Measurements from ENCODE around the gene MCC. TPM values are rescaled to one million over a fixed set of nuclear protein-coding genes. Genes with fewer than 3 reads are reported as not detected.

The MCC gene
- total RNA-seq, 1 donor from 2014 or later = 26.9 TPM

- H4K20me1 ChIP-seq (ENCODE audit: insufficient read depth, low read length) = no peaks in the 10 kb centered on the region
- no peak overlapping the region for H3K9ac ChIP-seq (ENCODE audit: low read length)
- H3K79me2 ChIP-seq (ENCODE audit: insufficient read depth, low read length) = no peaks in the 10 kb centered on the region
- peaks cover 35% of the 10 kb centered on the region for H3K36me3 Mint-ChIP-seq (ENCODE audit: low read depth, unreplicated experiment)
- no peak overlapping the region for H3K4me2 ChIP-seq (ENCODE audit: low read length)
- no peak overlapping the region for H3K4me3 Mint-ChIP-seq (ENCODE audit: unreplicated experiment)
- H3K36me3 ChIP-seq (ENCODE audit: insufficient read depth, low read length) = peaks cover 10% of the 10 kb centered on the region
- H3K9me3 ChIP-seq (ENCODE audit: insufficient read depth, low read depth, low read length) = no peaks in the 10 kb centered on the region
- peaks cover 36% of the 10 kb centered on the region for H3K4me1 ChIP-seq (ENCODE audit: insufficient read depth, low read length)
- H3K27me3 Mint-ChIP-seq (ENCODE audit: low read depth, unreplicated experiment) = no peaks in the 10 kb centered on the region
- TF ChIP-seq EZH2 (IDR thresholded peaks at IDR 0.05; ENCODE audit: insufficient read depth, low read length) (no peak), CTCF (IDR thresholded peaks at IDR 0.05; ENCODE audit: insufficient read depth, low read depth, low read length) (no peak)
- no peak for FAIRE-seq
- H3K27ac Mint-ChIP-seq (ENCODE audit: unreplicated experiment) = no peak overlapping the region
- no peak overlapping the region for H2AFZ ChIP-seq (ENCODE audit: low read depth, low read length)
- H3K4me1 Mint-ChIP-seq (ENCODE audit: low read depth, unreplicated experiment) = peaks cover 36% of the 10 kb centered on the region
- H3K4me3 ChIP-seq (ENCODE audit: insufficient read depth, low read depth, low read length) = no peak overlapping the region
- no peak overlapping the region for H3K27ac ChIP-seq (ENCODE audit: low read depth, low read length)
- no peak for DNase-seq (ENCODE audit: low read depth)
- H3K27me3 ChIP-seq (ENCODE audit: insufficient read depth, low read length) = no peaks in the 10 kb centered on the region
- H3K9me3 Mint-ChIP-seq (ENCODE audit: unreplicated experiment) = peaks cover 2% of the 10 kb centered on the region
These were observed 462.0 kb downstream of the MCC start for GRCh38 chr5:113026211-113026610.

DNA sequence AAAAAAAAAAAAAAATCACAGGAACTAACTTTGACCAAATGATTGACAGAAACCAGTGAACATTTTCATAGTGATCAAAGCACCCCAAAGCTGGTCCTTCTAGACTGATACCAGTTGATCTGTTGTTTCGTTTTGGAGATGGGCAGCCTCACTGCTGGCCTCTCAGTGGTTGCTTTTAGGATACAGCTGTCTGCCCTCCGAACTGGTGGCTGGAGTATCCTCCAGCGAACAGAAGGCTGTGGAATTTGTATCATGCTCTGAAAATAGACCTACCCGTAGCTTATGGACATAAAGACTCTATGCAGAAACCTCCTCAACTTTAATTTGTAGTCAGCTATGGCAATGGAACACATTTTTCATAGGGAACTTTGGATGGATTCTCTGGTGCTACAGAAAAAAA is 462.7 kb downstream of the MCC start:
- Histone ChIP-seq H3K9me3 (ENCODE audit: insufficient read depth, low read depth, low read length) (no peaks in the 10 kb centered on the region), H3K4me3 (ENCODE audit: insufficient read depth, low read depth, low read length) (no peak overlapping the region), H3K9ac (ENCODE audit: low read length) (no peak overlapping the region), H2AFZ (ENCODE audit: low read depth, low read length) (no peak overlapping the region), H4K20me1 (ENCODE audit: insufficient read depth, low read length) (no peaks in the 10 kb centered on the region), H3K27me3 (ENCODE audit: insufficient read depth, low read length) (no peaks in the 10 kb centered on the region), H3K36me3 (ENCODE audit: insufficient read depth, low read length) (peaks cover 10% of the 10 kb centered on the region), H3K4me2 (ENCODE audit: low read length) (no peak overlapping the region), H3K79me2 (ENCODE audit: insufficient read depth, low read length) (no peaks in the 10 kb centered on the region), H3K4me1 (ENCODE audit: insufficient read depth, low read length) (peaks cover 36% of the 10 kb centered on the region), H3K27ac (ENCODE audit: low read depth, low read length) (no peak overlapping the region)
- no peak for FAIRE-seq
- H3K4me3 Mint-ChIP-seq (ENCODE audit: unreplicated experiment) = no peak overlapping the region
- DNase-seq (ENCODE audit: low read depth) = no peak
- H3K27me3 Mint-ChIP-seq (ENCODE audit: low read depth, unreplicated experiment) = no peaks in the 10 kb centered on the region
- no peak overlapping the region for H3K27ac Mint-ChIP-seq (ENCODE audit: unreplicated experiment)
- peaks cover 33% of the 10 kb centered on the region for H3K36me3 Mint-ChIP-seq (ENCODE audit: low read depth, unreplicated experiment)
- peaks cover 36% of the 10 kb centered on the region for H3K4me1 Mint-ChIP-seq (ENCODE audit: low read depth, unreplicated experiment)
- peaks cover 2% of the 10 kb centered on the region for H3K9me3 Mint-ChIP-seq (ENCODE audit: unreplicated experiment)
- TF ChIP-seq EZH2 (IDR thresholded peaks at IDR 0.05; ENCODE audit: insufficient read depth, low read length) = no peak

DNA sequence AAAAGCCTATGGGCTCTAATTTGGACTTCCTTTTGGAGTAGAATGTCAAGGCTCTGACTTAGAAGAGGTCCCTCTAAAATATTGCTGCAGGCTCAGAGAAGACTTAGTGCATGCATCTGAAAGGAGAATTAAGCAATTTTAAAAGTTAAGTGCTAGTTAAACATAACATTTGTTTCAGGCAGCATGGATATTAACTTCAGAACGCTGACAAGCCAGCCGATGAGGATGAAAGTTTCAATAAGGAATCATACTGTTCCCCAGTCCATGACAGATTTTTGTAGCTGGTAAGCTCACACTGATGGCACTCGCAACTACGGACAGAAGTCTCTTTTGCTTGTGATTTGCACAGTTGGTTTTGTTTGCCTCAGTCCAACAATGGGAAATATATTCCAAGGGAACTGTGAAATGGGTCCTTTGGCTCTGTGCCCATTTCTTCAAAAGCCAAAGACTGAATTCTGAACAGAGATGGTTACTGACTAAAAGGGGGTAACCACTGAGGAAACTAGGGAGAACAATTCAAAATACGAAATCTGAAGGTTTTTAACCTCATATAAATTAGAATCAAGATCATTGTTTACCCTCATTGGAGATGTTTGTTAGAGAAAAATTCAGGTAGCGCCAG is 464.1 kb downstream of the MCC start:
- H3K79me2 ChIP-seq (ENCODE audit: insufficient read depth, low read length) = no peaks in the 10 kb centered on the region
- H3K36me3 ChIP-seq (ENCODE audit: insufficient read depth, low read length) = peaks cover 10% of the 10 kb centered on the region
- no peak for TF ChIP-seq EZH2 (IDR thresholded peaks at IDR 0.05; ENCODE audit: insufficient read depth, low read length)
- no peak for TF ChIP-seq CTCF (IDR thresholded peaks at IDR 0.05; ENCODE audit: insufficient read depth, low read depth, low read length)
- H3K27ac Mint-ChIP-seq (ENCODE audit: unreplicated experiment) = no peak overlapping the region
- no peak overlapping the region for H3K4me3 ChIP-seq (ENCODE audit: insufficient read depth, low read depth, low read length)
- H4K20me1 ChIP-seq (ENCODE audit: insufficient read depth, low read length) = no peaks in the 10 kb centered on the region
- no peak for DNase-seq (ENCODE audit: low read depth)
- no peaks in the 10 kb centered on the region for H3K9me3 Mint-ChIP-seq (ENCODE audit: unreplicated experiment)
- H3K9me3 ChIP-seq (ENCODE audit: insufficient read depth, low read depth, low read length) = no peaks in the 10 kb centered on the region
- H3K36me3 Mint-ChIP-seq (ENCODE audit: low read depth, unreplicated experiment) = peaks cover 27% of the 10 kb centered on the region
- peaks cover 26% of the 10 kb centered on the region for H3K4me1 ChIP-seq (ENCODE audit: insufficient read depth, low read length)
- H2AFZ ChIP-seq (ENCODE audit: low read depth, low read length) = no peak overlapping the region
- H3K4me2 ChIP-seq (ENCODE audit: low read length) = no peak overlapping the region
- FAIRE-seq = no peak
- peaks cover 28% of the 10 kb centered on the region for H3K4me1 Mint-ChIP-seq (ENCODE audit: low read depth, unreplicated experiment)
- H3K9ac ChIP-seq (ENCODE audit: low read length) = no peak overlapping the region
- no peak overlapping the region for H3K27ac ChIP-seq (ENCODE audit: low read depth, low read length)
- no peaks in the 10 kb centered on the region for H3K27me3 ChIP-seq (ENCODE audit: insufficient read depth, low read length)
- no peaks in the 10 kb centered on the region for H3K27me3 Mint-ChIP-seq (ENCODE audit: low read depth, unreplicated experiment)
- H3K4me3 Mint-ChIP-seq (ENCODE audit: unreplicated experiment) = no peak overlapping the region
